HG02798 (cell line): ENCODE results near the gene PDXDC1.
"Not testable (repeated sequence)": the region's sequence is repeated elsewhere in the genome, so short reads cannot be mapped to it uniquely, and the experiment has no call there.

Experiments
- ATAC-seq: cut with Tn5 transposase; IDR thresholded peaks from one replicate; pipeline ENCODE4 v1.9.1; 2021; ENCODE audit warnings: mild to moderate bottlenecking; ENCODE audit not compliant: unreplicated experiment, poor library complexity

Gene PDXDC1, protein sequence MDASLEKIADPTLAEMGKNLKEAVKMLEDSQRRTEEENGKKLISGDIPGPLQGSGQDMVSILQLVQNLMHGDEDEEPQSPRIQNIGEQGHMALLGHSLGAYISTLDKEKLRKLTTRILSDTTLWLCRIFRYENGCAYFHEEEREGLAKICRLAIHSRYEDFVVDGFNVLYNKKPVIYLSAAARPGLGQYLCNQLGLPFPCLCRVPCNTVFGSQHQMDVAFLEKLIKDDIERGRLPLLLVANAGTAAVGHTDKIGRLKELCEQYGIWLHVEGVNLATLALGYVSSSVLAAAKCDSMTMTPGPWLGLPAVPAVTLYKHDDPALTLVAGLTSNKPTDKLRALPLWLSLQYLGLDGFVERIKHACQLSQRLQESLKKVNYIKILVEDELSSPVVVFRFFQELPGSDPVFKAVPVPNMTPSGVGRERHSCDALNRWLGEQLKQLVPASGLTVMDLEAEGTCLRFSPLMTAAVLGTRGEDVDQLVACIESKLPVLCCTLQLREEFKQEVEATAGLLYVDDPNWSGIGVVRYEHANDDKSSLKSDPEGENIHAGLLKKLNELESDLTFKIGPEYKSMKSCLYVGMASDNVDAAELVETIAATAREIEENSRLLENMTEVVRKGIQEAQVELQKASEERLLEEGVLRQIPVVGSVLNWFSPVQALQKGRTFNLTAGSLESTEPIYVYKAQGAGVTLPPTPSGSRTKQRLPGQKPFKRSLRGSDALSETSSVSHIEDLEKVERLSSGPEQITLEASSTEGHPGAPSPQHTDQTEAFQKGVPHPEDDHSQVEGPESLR

GRCh38 chr16:14974656-14975417, at the start of gene PDXDC1:
PDXDC1 (plus strand) TSS chr16:14975026; CDS start chr16:14975200, 174 bp downstream.
- peak; percentile 97 for ATAC-seq

- ATAC-seq, result not testable (repeated sequence)
These were observed 46.6 kb upstream of the PDXDC1 start for GRCh38 chr16:14928064-14928714.

DNA sequence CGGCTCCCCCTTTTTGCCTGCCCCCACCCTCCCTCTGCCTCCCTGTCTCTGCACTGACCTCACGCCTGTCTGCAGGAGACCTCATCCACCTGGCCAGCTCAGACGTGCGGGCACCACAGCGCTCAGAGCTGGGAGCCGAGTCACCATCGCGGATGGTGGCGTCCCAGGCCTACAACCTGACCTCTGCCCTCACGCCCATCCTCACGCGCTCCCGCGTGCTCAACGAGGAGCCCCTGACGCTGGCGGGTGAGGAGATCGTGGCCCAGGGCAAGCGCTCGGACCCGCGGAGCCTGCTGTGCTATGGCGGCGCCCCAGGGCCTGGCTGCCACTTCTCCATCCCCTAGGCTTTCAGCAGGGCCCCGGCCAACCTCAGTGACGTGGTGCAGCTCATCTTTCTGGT, 45.6 kb upstream of the PDXDC1 start:
- not testable (repeated sequence) for ATAC-seq

- not testable (repeated sequence) for ATAC-seq
These were observed 44.6 kb upstream of the PDXDC1 start for GRCh38 chr16:14930246-14930645.

DNA sequence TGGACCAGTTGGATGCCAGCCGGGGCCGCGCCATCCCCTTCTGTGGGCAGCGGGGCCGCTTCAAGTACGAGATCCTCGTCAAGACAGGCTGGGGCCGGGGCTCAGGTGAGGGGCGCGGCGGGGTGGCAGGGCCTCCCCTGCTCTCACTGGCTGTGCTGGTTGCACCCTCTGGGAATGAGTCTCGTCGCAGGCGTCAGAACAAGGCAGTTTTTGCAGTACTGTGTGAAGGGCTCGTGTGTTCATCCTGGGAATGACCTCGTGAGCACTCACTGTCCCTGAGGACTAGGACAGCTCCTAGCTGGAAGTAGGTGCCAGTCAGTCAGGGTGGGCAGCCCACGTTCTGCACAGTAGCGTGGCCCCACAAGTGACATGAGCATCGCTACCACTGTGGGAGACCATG, 43.9 kb upstream of the PDXDC1 start:
- not testable (repeated sequence) for ATAC-seq

DNA sequence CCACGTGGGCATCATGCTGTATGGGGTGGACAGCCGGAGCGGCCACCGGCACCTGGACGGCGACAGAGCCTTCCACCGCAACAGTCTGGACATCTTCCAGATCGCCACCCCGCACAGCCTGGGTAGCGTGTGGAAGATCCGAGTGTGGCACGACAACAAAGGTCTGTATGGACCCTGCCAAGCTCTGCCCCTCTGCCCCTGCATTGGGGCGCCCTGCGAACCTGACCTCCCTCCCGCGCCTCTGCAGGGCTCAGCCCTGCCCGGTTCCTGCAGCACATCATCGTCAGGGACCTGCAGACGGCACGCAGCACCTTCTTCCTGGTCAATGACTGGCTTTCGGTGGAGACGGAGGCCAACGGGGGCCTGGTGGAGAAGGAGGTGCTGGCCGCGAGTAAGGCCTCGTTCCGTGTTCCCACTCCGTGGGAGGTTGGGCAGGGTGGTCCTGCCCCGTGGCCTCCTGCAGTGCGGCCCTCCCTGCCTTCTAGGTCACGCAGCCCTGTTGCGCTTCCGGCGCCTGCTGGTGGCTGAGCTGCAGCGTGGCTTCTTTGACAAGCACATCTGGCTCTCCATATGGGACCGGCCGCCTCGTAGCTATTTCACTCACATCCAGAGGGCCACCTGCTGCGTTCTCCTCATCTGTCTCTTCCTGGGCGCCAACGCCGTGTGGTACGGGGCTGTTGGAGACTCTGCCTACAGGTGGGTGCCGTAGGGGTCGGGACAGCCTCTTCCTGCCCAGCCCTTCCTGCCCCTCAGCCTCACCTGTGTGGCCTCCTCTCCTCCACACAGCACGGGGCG, 42.0 kb upstream of the PDXDC1 start:
- not testable (repeated sequence) for ATAC-seq

- ATAC-seq, result not testable (repeated sequence)
These were observed 37.7 kb upstream of the PDXDC1 start, which contains the start of gene NPIPA1 for GRCh38 chr16:14937143-14937542. NPIPA1 (plus strand) TSS chr16:14937443; CDS start chr16:14937443, 0 bp downstream.

DNA sequence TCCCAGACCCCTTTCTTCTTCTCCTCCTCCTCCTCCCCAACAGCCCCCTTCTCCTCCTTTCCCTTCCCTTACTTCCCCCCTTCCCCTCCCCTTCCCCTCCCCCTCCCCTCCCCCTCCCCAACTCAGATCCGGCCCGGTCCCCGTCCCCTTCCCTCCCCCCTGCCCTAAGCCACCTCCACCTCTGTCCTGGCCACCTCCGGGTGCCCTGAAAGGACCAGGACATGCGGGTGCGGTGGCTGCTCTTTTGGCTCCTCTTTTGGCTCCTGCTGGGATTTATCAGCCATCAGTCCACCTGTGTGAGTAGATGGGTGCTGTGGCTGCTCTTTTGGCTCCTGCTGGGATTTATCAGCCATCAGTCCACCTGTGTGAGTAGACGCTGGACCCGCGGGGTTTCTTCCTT, 36.8 kb upstream of the PDXDC1 start:
- not testable (repeated sequence) for ATAC-seq

DNA sequence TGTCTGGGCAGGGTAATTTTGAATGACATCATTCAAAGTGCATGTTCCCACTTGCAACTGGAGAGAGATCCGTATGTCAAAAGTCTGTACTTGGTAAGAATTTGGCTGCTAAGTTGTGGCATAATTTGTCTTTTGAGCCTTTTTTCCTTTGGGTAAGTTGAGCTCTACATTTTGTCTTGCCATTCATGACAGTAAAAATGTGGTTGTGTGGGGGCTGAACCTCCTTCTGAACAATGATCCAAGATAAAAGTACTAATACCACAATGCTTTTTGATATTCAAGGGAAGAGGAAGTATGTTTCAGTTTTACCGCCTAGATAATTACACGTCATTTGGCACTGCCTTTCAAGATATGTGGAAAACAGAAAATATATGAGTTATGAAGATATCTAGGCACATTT, 32.1 kb upstream of the PDXDC1 start:
- ATAC-seq, result not testable (repeated sequence)

DNA sequence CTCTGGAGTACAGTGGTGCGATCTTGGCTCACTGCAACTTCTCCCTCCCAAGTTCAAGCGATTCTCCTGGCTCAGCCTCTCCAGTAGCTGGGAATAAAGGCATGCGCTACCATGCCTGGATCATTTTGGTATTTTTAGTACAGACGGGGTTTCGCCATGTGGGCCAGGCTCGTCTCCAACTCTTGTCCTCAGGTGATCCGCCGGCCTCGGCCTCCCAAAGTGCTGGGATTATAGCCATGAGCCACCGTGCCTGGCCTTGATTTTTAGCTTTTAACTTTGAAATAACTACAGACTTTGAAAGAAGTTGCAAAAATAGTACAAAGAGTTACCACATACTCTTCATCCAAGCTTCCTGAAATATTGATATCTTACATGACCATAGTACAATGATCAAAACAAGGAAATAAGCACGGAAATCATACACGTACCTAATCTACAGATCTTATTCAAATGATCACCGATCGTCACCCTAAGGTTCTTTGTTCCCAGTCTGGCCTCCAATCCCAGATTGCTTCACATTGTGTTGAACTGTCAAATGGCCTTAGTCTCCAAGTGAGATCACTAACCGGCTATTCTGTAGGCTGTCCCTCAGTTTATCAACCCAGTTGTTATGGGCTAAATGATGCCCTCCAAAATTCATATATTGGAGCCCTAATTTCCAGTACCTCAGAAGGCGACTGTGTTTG, 19.1 kb upstream of the PDXDC1 start:
- ATAC-seq, result no peak

GRCh38 chr16:14957576-14958322, 17.1 kb upstream of the PDXDC1 start:
- ATAC-seq, result no peak

GRCh38 chr16:14958323-14958600, 16.6 kb upstream of the PDXDC1 start:
- ATAC-seq, result no peak

- no peak for ATAC-seq
These were observed 15.9 kb upstream of the PDXDC1 start for GRCh38 chr16:14958970-14959369.

- ATAC-seq, result no peak
These were observed 13.2 kb upstream of the PDXDC1 start for GRCh38 chr16:14961405-14962186.

DNA sequence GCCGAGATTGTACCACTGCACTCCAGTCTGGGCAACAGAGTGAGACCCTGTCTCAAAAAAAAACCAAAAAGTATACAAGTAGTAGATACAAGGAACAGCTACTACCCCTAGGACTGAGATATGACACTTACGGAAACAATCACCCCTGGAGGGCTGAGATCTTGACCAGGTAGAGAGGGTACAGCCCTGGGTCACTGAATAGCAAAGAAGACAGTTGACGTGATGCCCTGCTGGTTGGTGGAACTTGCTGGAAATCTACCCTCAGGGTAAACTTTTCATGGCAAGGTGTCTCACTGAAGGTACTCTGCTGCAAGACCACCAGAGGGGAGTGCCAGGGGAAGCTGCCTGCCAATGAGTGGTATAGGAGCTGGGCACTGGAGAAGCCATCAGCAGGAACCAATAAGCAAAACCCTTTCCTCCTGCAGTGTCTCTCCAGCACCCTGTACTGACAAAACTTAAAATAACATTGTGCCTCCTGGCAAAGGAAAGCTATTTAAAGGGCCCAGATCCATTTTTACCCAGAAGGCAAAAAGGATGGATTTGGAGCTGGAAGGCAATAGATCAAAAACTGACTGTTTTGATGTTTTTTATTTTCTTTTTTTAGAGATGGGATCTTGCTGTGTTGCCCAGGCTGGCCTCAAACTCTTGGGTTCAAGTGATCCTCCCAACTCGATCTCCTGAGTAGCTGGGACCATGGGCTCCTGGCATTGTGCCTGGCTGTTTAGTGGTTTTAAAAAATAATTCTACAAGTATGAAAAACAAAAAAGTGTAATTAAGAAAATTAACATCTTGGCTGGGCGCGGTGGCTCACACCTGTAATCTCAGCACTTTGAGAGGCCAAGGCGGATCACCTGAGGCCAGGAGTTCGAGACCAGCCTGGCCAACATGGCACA, 11.3 kb upstream of the PDXDC1 start:
- no peak for ATAC-seq

- no peak for ATAC-seq
These were observed 9.5 kb upstream of the PDXDC1 start for GRCh38 chr16:14965328-14965727.
